Activated CD8-positive, alpha-beta memory T cell treated with anti-CD3 and anti-CD28 coated beads, Interleukin-2, amount 50 U/mL, for 24 hours (primary cell): ENCODE data around the gene CARNS1.

Experiments used
- DNase-seq: peaks from one replicate; pipeline ENCODE4 v3.0.0-alpha.2; 2020; ENCODE audit errors: extremely low read depth

The CARNS1 gene

GRCh38 chr11:67441098-67441563, 25.7 kb downstream of the CARNS1 start:
- DNase-seq, result no peak

- no peak for DNase-seq
These were observed 26.4 kb downstream of the CARNS1 start for GRCh38 chr11:67441731-67442351.

- DNase-seq, result no peak
These were observed 27.3 kb downstream of the CARNS1 start for GRCh38 chr11:67442504-67443404.

- no peak for DNase-seq
These were observed 30.0 kb downstream of the CARNS1 start for GRCh38 chr11:67445515-67445914.

- no peak for DNase-seq
These were observed 32.7 kb downstream of the CARNS1 start for GRCh38 chr11:67448220-67448609.

- DNase-seq, result no peak
These were observed 33.8 kb downstream of the CARNS1 start for GRCh38 chr11:67449116-67449844.

- DNase-seq, result no peak
These were observed 35.5 kb downstream of the CARNS1 start for GRCh38 chr11:67450796-67451657.

- DNase-seq, result no peak
These were observed 36.1 kb downstream of the CARNS1 start for GRCh38 chr11:67451658-67451976.

GRCh38 chr11:67452141-67452952, 36.9 kb downstream of the CARNS1 start, which contains the start of gene GPR152:
TSS of gene GPR152 (minus strand) at chr11:67452729. CDS start at chr11:67452724, 5 bp downstream.
- no peak for DNase-seq

GRCh38 chr11:67453816-67454732, 38.6 kb downstream of the CARNS1 start:
- DNase-seq, result no peak

- DNase-seq, result no peak
These were observed 39.6 kb downstream of the CARNS1 start, which contains the start of gene CABP4 for GRCh38 chr11:67455054-67455453. TSS of gene CABP4 (plus strand) at chr11:67455354. CDS start at chr11:67455424, 70 bp downstream.

- DNase-seq, result no peak
These were observed 40.7 kb downstream of the CARNS1 start for GRCh38 chr11:67456068-67456705.

GRCh38 chr11:67457453-67457852, 42.0 kb downstream of the CARNS1 start:
- DNase-seq, result no peak

- DNase-seq, result no peak
These were observed 42.8 kb downstream of the CARNS1 start for GRCh38 chr11:67458266-67458665.

GRCh38 chr11:67463186-67463585, 47.7 kb downstream of the CARNS1 start:
- no peak for DNase-seq

- no peak for DNase-seq
These were observed 48.4 kb downstream of the CARNS1 start for GRCh38 chr11:67463680-67464410.

- DNase-seq, result peak; percentile 75
These were observed 49.1 kb downstream of the CARNS1 start for GRCh38 chr11:67464411-67465188.

- DNase-seq, result no peak
These were observed 49.7 kb downstream of the CARNS1 start for GRCh38 chr11:67465189-67465510.
